Epithelial cell of esophagus (primary cell): ENCODE data around the gene GABBR2.
A peak's percentile ranks its signal among the peaks of the same experiment; 100 is the strongest.

ENCODE experiments used
- DNase-seq: peaks from one replicate; pipeline ENCODE4 v3.0.0; 2010; ENCODE audit warnings: low read depth
- H3K4me3 ChIP-seq: 2 replicates; pipeline ENCODE4 v1.5.1; 2011; ENCODE audit warnings: mild to moderate bottlenecking, low read length, control low read depth
- CTCF ChIP-seq: IDR thresholded peaks from 2 replicates; pipeline ENCODE4 v1.5.1; 2011; ENCODE audit warnings: low read depth, mild to moderate bottlenecking, low read length, control low read depth, inconsistent platforms; ENCODE audit not compliant: insufficient read depth; ENCODE audit errors: missing control alignments

The GABBR2 gene

GRCh38 chr9:98488571-98489312 lies 220.0 kb downstream of the GABBR2 start:
- no peak for TF ChIP-seq CTCF
- no peak overlapping the region for H3K4me3 ChIP-seq
- peak; percentile 94 for DNase-seq

GRCh38 chr9:98485706-98486105 lies 223.0 kb downstream of the GABBR2 start:
- H3K4me3 ChIP-seq, result no peak overlapping the region
- no peak for TF ChIP-seq CTCF

GRCh38 chr9:98484162-98484561 lies 224.6 kb downstream of the GABBR2 start:
- no peak for TF ChIP-seq CTCF

More at GRCh38 chr9:98485706-98486105, 223.0 kb downstream of the GABBR2 start:
- no peak for DNase-seq

GRCh38 chr9:98482226-98482625 lies 226.5 kb downstream of the GABBR2 start:
- no peak overlapping the region for H3K4me3 ChIP-seq
- no peak for DNase-seq
- TF ChIP-seq CTCF, result no peak

More at GRCh38 chr9:98484162-98484561, 224.6 kb downstream of the GABBR2 start:
- no peak overlapping the region for H3K4me3 ChIP-seq
- DNase-seq, result no peak

- no peak overlapping the region for H3K4me3 ChIP-seq
- no peak for TF ChIP-seq CTCF
- DNase-seq, result no peak
Observed at GRCh38 chr9:98481676-98482075, 227.1 kb downstream of the GABBR2 start.

GRCh38 chr9:98479967-98480847 lies 228.5 kb downstream of the GABBR2 start:
- no peak for TF ChIP-seq CTCF
- no peak overlapping the region for H3K4me3 ChIP-seq
- DNase-seq, result peak; percentile 59
